Endothelial cell of umbilical vein (primary cell): Measurements from ENCODE around the gene CBFA2T3. TPM values are rescaled to one million over a fixed set of nuclear protein-coding genes. Genes with fewer than 3 reads are reported as not detected.

ENCODE experiments used
- BruUV-seq: library from RNA; stranded (reverse); fragments of 400-500 nt; replicated peaks from 2 replicates; lab custom pipeline; 2021; lab: Mats Ljungman, UMichigan
- CTCF ChIA-PET: fragments of 300-600, 350-600 bp; sonication (Branson Sonifier 250); formaldehyde crosslinking; loops from one replicate; lab custom pipeline; 2021; ENCODE audit warnings: antibody characterized with exemption, inconsistent platforms; lab: Charles Lee
- POLR2A ChIA-PET: fragments of 300-600, 350-600 bp; sonication (Branson Sonifier 250); formaldehyde crosslinking; loops from one replicate; lab custom pipeline; 2021; ENCODE audit warnings: antibody characterized with exemption, inconsistent platforms; lab: Charles Lee
- DNase-seq: peaks from one replicate; pipeline ENCODE4 v3.0.0-alpha.2; 2011; ENCODE audit warnings: low read depth, low spot score
- FAIRE-seq: peaks from 2 replicates; lab custom pipeline; 2011; peaks lifted over from hg19 to GRCh38; lab: Jason Lieb, UNC
- H2AFZ ChIP-seq: 2 replicates; pipeline ENCODE4 v1.6.0; 2012; ENCODE audit warnings: low read depth, low read length, control low read depth, inconsistent platforms
- H3K27ac ChIP-seq: 2 replicates; pipeline ENCODE4 v1.5.1; 2011; ENCODE audit warnings: low read depth, mild to moderate bottlenecking, control low read depth, low read length, moderate library complexity; ENCODE audit not compliant: insufficient read depth
- H3K27me3 ChIP-seq, 2 experiments: 2 replicates each; pipeline versions ENCODE4 v1.6.0 to v1.6.1; 2011; ENCODE audit warnings: low read length in 2 of 2, mixed read lengths in 1 of 2; ENCODE audit not compliant: control insufficient read depth in 2 of 2, insufficient read depth in 2 of 2
- H3K36me3 ChIP-seq, 2 experiments: 2 replicates in 1 of 2; 3 replicates in 1 of 2; pipeline ENCODE4 v1.5.1; 2011; ENCODE audit warnings: low read length in 2 of 2, mild to moderate bottlenecking in 1 of 2, moderate library complexity in 1 of 2; ENCODE audit not compliant: control insufficient read depth in 2 of 2, insufficient read depth in 2 of 2; ENCODE audit errors: extremely low read depth in 1 of 2
- H3K4me1 ChIP-seq: 3 replicates; pipeline ENCODE4 v1.5.1; 2011; ENCODE audit warnings: mild to moderate bottlenecking, low read length; ENCODE audit not compliant: control insufficient read depth, insufficient read depth; ENCODE audit errors: extremely low read depth
- H3K4me2 ChIP-seq: 2 replicates; pipeline ENCODE4 v1.6.1; 2011; ENCODE audit warnings: low read length, control low read depth, mixed read lengths; ENCODE audit not compliant: insufficient read depth
- H3K4me3 ChIP-seq, 3 experiments: fragments of 200-600 bp in 1 of 3; sonication (generic), shearing (Covaris generic) in 1 of 3; replicated peaks in 1 of 3; 2 replicates each; pipeline ENCODE4 v1.5.1; 2011 to 2016; ENCODE audit warnings: control low read depth in 3 of 3, low read length in 3 of 3, mild to moderate bottlenecking in 2 of 3, inconsistent platforms in 1 of 3, low read depth in 1 of 3, moderate library complexity in 1 of 3; ENCODE audit not compliant: insufficient read depth in 1 of 3
- H3K79me2 ChIP-seq: 2 replicates; pipeline ENCODE4 v1.6.0; 2012; ENCODE audit warnings: low read length, inconsistent platforms; ENCODE audit not compliant: control insufficient read depth, insufficient read depth
- H3K9ac ChIP-seq: replicated peaks from 2 replicates; pipeline ENCODE3; 2011; ENCODE audit warnings: low read length, control low read depth; ENCODE audit not compliant: insufficient read depth; ENCODE audit errors: extremely low read depth
- H3K9me1 ChIP-seq: replicated peaks from 3 replicates; pipeline ENCODE4 v1.6.0; 2011; ENCODE audit warnings: mild to moderate bottlenecking, low read length; ENCODE audit not compliant: control insufficient read depth, insufficient read depth; ENCODE audit errors: extremely low read depth
- H3K9me3 ChIP-seq: replicated peaks from 2 replicates; pipeline ENCODE4 v1.5.1; 2012; ENCODE audit warnings: low read length, inconsistent platforms; ENCODE audit not compliant: control insufficient read depth, insufficient read depth
- H4K20me1 ChIP-seq: replicated peaks from 2 replicates; pipeline ENCODE3; 2011; ENCODE audit warnings: mild to moderate bottlenecking, low read length; ENCODE audit not compliant: control insufficient read depth, insufficient read depth; ENCODE audit errors: extremely low read depth
- EZH2 ChIP-seq: IDR thresholded peaks from 2 replicates; pipeline ENCODE4 v1.6.1; 2012; ENCODE audit warnings: borderline replicate concordance, low read depth, mild to moderate bottlenecking, moderate library complexity, low read length, inconsistent platforms; ENCODE audit not compliant: severe bottlenecking
- FOS ChIP-seq: IDR thresholded peaks from 2 replicates; pipeline ENCODE4 v1.6.1; 2011; ENCODE audit warnings: mild to moderate bottlenecking, low read length, moderate library complexity, borderline replicate concordance; ENCODE audit not compliant: insufficient read depth
- GATA2 ChIP-seq: IDR thresholded peaks from 2 replicates; pipeline ENCODE4 v1.7.0; 2011; ENCODE audit warnings: low read depth, mild to moderate bottlenecking, moderate library complexity, mixed read lengths, low read length; ENCODE audit not compliant: insufficient read length, insufficient read depth
- JUN ChIP-seq: IDR thresholded peaks from 2 replicates; pipeline ENCODE4 v1.6.1; 2011; ENCODE audit warnings: borderline replicate concordance, low read depth; ENCODE audit not compliant: insufficient read length, insufficient read depth
- MYC ChIP-seq: IDR thresholded peaks from one replicate; pipeline ENCODE4 v1.6.1; 2011; ENCODE audit warnings: mild to moderate bottlenecking, low read depth, low read length
- POLR2A ChIP-seq: IDR thresholded peaks from 2 replicates; pipeline ENCODE4 v1.6.1; 2012; ENCODE audit warnings: low read depth, mild to moderate bottlenecking, control low read depth, low read length
- POLR2AphosphoS5 ChIP-seq: IDR thresholded peaks from 2 replicates; pipeline ENCODE4 v1.6.1; 2012; ENCODE audit warnings: low read depth, mild to moderate bottlenecking, control low read depth, low read length, moderate library complexity; ENCODE audit not compliant: insufficient read depth
- dilution Hi-C: fragments of 300-500 bp; cut with MboI; formaldehyde crosslinking; loops from one replicate; pipeline ENCODE4 v1.15.0; 2019; ENCODE audit warnings: low sequenced_read_pairs; ENCODE audit not compliant: extremely low pct_ligation_motif_present
- intact Hi-C: fragments of 100-400 bp; cut with micrococcal nuclease; formaldehyde crosslinking; loops from one replicate; pipeline ENCODE4 v1.10.0; 2022
- polyA plus RNA-seq, 4 experiments: library from polyadenylated mRNA; depleted of rRNA in 3 of 4; stranded (reverse) in 3 of 4; unstranded in 1 of 4; fragments of >200 nt; gene quantifications; 2 replicates each; pipeline versions ENCODE4 v1.2.1 to v1.2.3, GENCODE V29; 2011 to 2012; ENCODE audit warnings: missing spikeins in 1 of 4
- total RNA-seq: library from RNA; stranded (reverse); gene quantifications from 2 replicates; pipeline ENCODE4 v1.2.3, GENCODE V29; 2021
- TF ChIP-seq, protein P1 (sequence below), 2 donors: IDR thresholded peaks; 1 replicate in 1 of 2; 2 replicates in 1 of 2; pipeline ENCODE4 v1.5.1; 2011; ENCODE audit warnings: low read length in 2 of 2, mild to moderate bottlenecking in 2 of 2, moderate library complexity in 2 of 2, control low read depth in 1 of 2, inconsistent platforms in 1 of 2, low read depth in 1 of 2; ENCODE audit not compliant: insufficient read depth in 1 of 2; ENCODE audit errors: extremely low read depth in 1 of 2
- TF ChIP-seq, protein P2 (sequence below): IDR thresholded peaks from 2 replicates; pipeline ENCODE4 v1.6.1; 2011; ENCODE audit not compliant: insufficient read depth, insufficient read length

The CBFA2T3 gene
- total and polyA plus RNA-seq, 2 donors (not counting 3 experiments of a cell fraction or from before 2014, with no cell fraction given) = not detected

GRCh38 chr16:88902744-88903143 lies 74.3 kb downstream of the CBFA2T3 start:
- dilution Hi-C loops = no loop called here
- no peaks in the 10 kb centered on the region for H3K79me2 ChIP-seq
- no peak overlapping the region for H3K27ac ChIP-seq
- no peak overlapping the region for H3K9ac ChIP-seq
- no peaks in the 10 kb centered on the region for H3K4me1 ChIP-seq
- BruUV-seq = no TSS peak
- no peaks in the 10 kb centered on the region for H3K9me3 ChIP-seq
- ChIA-PET POLR2A (no interaction called here), CTCF (no interaction called here)
- no peaks in the 10 kb centered on the region for H3K9me1 ChIP-seq
- no peak overlapping the region for H3K4me3 ChIP-seq
- TF ChIP-seq JUN (no peak), GATA2 (no peak), POLR2AphosphoS5 (no peak), POLR2A (no peak), FOS (no peak), MYC (no peak), EZH2 (no peak)
- TF ChIP-seq, protein P1, sequence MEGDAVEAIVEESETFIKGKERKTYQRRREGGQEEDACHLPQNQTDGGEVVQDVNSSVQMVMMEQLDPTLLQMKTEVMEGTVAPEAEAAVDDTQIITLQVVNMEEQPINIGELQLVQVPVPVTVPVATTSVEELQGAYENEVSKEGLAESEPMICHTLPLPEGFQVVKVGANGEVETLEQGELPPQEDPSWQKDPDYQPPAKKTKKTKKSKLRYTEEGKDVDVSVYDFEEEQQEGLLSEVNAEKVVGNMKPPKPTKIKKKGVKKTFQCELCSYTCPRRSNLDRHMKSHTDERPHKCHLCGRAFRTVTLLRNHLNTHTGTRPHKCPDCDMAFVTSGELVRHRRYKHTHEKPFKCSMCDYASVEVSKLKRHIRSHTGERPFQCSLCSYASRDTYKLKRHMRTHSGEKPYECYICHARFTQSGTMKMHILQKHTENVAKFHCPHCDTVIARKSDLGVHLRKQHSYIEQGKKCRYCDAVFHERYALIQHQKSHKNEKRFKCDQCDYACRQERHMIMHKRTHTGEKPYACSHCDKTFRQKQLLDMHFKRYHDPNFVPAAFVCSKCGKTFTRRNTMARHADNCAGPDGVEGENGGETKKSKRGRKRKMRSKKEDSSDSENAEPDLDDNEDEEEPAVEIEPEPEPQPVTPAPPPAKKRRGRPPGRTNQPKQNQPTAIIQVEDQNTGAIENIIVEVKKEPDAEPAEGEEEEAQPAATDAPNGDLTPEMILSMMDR (IDR thresholded peaks at IDR 0.05; ENCODE audit: extremely low read depth in 1 of 2, insufficient read depth in 1 of 2, low read depth in 1 of 2, low read length in 2 of 2) = no peak
- TF ChIP-seq, protein P2, sequence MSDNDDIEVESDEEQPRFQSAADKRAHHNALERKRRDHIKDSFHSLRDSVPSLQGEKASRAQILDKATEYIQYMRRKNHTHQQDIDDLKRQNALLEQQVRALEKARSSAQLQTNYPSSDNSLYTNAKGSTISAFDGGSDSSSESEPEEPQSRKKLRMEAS = no peak
- FAIRE-seq = no peak
- H2AFZ ChIP-seq = no peak overlapping the region
- intact Hi-C loops = no loop called here
- DNase-seq = no peak
- H3K27me3 ChIP-seq = no peaks in the 10 kb centered on the region
- H4K20me1 ChIP-seq = no peaks in the 10 kb centered on the region
- H3K36me3 ChIP-seq = no peaks in the 10 kb centered on the region
- H3K4me2 ChIP-seq = no peak overlapping the region
